ENCODE data around the gene PTPRN2.
"Not testable (repeated sequence)": the region's sequence is repeated elsewhere in the genome, so short reads cannot be mapped to it uniquely, and the experiment has no call there.

Gene PTPRN2

GRCh38 chr7:158049271-158049670 is 538.4 kb downstream of the PTPRN2 start:
- DNase-seq (ENCODE audit: low read depth), result no peak

- DNase-seq (ENCODE audit: low read depth), result no peak
Observed at GRCh38 chr7:158048569-158048968, 539.1 kb downstream of the PTPRN2 start.

- no peak for DNase-seq (ENCODE audit: low read depth)
Observed at GRCh38 chr7:158047391-158048059, 540.1 kb downstream of the PTPRN2 start.

GRCh38 chr7:158046246-158046645 is 541.4 kb downstream of the PTPRN2 start:
- not testable (repeated sequence) for DNase-seq (ENCODE audit: low read depth)

GRCh38 chr7:158044482-158044823 is 543.2 kb downstream of the PTPRN2 start:
- no peak for DNase-seq (ENCODE audit: low read depth)

- DNase-seq (ENCODE audit: low read depth), result no peak
Observed at GRCh38 chr7:158043551-158044481, 543.8 kb downstream of the PTPRN2 start.

- no peak for DNase-seq (ENCODE audit: low read depth)
Observed at GRCh38 chr7:158042156-158042880, 545.3 kb downstream of the PTPRN2 start.

- no peak for DNase-seq (ENCODE audit: low read depth)
Observed at GRCh38 chr7:158040199-158040598, 547.4 kb downstream of the PTPRN2 start.

- DNase-seq (ENCODE audit: low read depth), result no peak
Observed at GRCh38 chr7:158039270-158039669, 548.4 kb downstream of the PTPRN2 start.

- no peak for DNase-seq (ENCODE audit: low read depth)
Observed at GRCh38 chr7:158037211-158037610, 550.4 kb downstream of the PTPRN2 start.

- DNase-seq (ENCODE audit: low read depth), result no peak
Observed at GRCh38 chr7:158035343-158035742, 552.3 kb downstream of the PTPRN2 start.

- DNase-seq (ENCODE audit: low read depth), result no peak
Observed at GRCh38 chr7:158034571-158034970, 553.1 kb downstream of the PTPRN2 start.

GRCh38 chr7:158033925-158034324 is 553.7 kb downstream of the PTPRN2 start:
- not testable (repeated sequence) for DNase-seq (ENCODE audit: low read depth)

GRCh38 chr7:158033196-158033595 is 554.4 kb downstream of the PTPRN2 start:
- no peak for DNase-seq (ENCODE audit: low read depth)

- no peak for DNase-seq (ENCODE audit: low read depth)
Observed at GRCh38 chr7:158032561-158033115, 555.0 kb downstream of the PTPRN2 start.

GRCh38 chr7:158031867-158032308 is 555.7 kb downstream of the PTPRN2 start:
- DNase-seq (ENCODE audit: low read depth), result no peak

- DNase-seq (ENCODE audit: low read depth), result no peak
Observed at GRCh38 chr7:158030566-158030965, 557.1 kb downstream of the PTPRN2 start.

GRCh38 chr7:158030071-158030470 is 557.6 kb downstream of the PTPRN2 start:
- DNase-seq (ENCODE audit: low read depth), result no peak

- no peak for DNase-seq (ENCODE audit: low read depth)
Observed at GRCh38 chr7:158029509-158029908, 558.1 kb downstream of the PTPRN2 start.

GRCh38 chr7:158028971-158029370 is 558.7 kb downstream of the PTPRN2 start:
- DNase-seq (ENCODE audit: low read depth), result no peak

- DNase-seq (ENCODE audit: low read depth), result no peak
Observed at GRCh38 chr7:158028290-158028941, 559.2 kb downstream of the PTPRN2 start.

GRCh38 chr7:158027646-158028045 is 560.0 kb downstream of the PTPRN2 start:
- DNase-seq (ENCODE audit: low read depth), result no peak
